Thyroid gland (tissue), 4 donors: Measurements from ENCODE around the gene KAT2A.

Source experiments
- POLR2A ChIP-seq, 2 donors: fragments of 450-650 bp; IDR thresholded peaks; one replicate each; pipeline ENCODE4 v1.6.1; 2017; ENCODE audit warnings: antibody characterized with exemption in 2 of 2, mild to moderate bottlenecking in 2 of 2, moderate library complexity in 1 of 2
- TF ChIP-seq, protein P1 (sequence below), 6 experiments: fragments of 200-600 bp in 3 of 6; fragments of 450-650 bp in 3 of 6; sonication (generic) in 3 of 6; IDR thresholded peaks; one replicate each; pipeline ENCODE4 v1.5.1; 2016 to 2019; ENCODE audit warnings: antibody characterized with exemption in 6 of 6, mild to moderate bottlenecking in 2 of 6, inconsistent platforms in 1 of 6, moderate library complexity in 1 of 6

DNA sequence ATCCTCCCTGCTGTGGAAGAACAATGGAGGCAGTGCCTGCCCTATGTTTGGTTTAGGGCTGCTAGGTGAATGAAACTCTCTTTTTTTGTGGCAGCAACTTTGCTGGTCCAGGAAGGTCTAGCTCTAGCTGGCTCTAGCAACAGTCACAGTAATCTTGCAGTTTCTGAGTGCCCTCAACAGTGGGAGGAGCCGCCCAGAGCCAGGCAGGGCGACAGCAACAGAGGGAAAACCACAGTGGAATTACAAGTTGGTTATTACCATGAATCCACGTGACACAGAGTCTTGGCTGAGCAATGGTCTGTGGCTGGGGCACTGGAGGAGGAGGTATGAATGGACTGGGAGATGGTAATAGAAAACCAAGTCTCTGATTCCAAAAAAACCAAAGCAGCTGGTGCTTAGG lies 11.8 kb upstream of the KAT2A start:
- TF ChIP-seq, protein P1, sequence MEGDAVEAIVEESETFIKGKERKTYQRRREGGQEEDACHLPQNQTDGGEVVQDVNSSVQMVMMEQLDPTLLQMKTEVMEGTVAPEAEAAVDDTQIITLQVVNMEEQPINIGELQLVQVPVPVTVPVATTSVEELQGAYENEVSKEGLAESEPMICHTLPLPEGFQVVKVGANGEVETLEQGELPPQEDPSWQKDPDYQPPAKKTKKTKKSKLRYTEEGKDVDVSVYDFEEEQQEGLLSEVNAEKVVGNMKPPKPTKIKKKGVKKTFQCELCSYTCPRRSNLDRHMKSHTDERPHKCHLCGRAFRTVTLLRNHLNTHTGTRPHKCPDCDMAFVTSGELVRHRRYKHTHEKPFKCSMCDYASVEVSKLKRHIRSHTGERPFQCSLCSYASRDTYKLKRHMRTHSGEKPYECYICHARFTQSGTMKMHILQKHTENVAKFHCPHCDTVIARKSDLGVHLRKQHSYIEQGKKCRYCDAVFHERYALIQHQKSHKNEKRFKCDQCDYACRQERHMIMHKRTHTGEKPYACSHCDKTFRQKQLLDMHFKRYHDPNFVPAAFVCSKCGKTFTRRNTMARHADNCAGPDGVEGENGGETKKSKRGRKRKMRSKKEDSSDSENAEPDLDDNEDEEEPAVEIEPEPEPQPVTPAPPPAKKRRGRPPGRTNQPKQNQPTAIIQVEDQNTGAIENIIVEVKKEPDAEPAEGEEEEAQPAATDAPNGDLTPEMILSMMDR (IDR thresholded peaks at IDR 0.05): no peak
- peak in 1 of 2 donors; percentile 22 for TF ChIP-seq POLR2A (IDR thresholded peaks at IDR 0.05)
